Neural crest cell (in vitro differentiated cells): ENCODE data around the gene RTN4IP1. TPM values are rescaled to one million over a fixed set of nuclear protein-coding genes. Genes with fewer than 3 reads are reported as not detected.

ENCODE experiments used
- DNase-seq: peaks from one replicate; pipeline ENCODE4 v3.0.0; 2021; ENCODE audit warnings: low read depth, mixed read lengths, low spot score
- H3K27ac Mint-ChIP-seq: one replicate; pipeline ENCODE4 v1.8.0; 2021; ENCODE audit warnings: mild to moderate bottlenecking, mixed read lengths; ENCODE audit not compliant: unreplicated experiment
- H3K27me3 Mint-ChIP-seq: 2 replicates; pipeline ENCODE4 v1.8.0; 2021; ENCODE audit warnings: low read depth, mild to moderate bottlenecking, mixed read lengths
- H3K36me3 Mint-ChIP-seq: 2 replicates; pipeline ENCODE4 v1.8.0; 2021; ENCODE audit warnings: low read depth, mild to moderate bottlenecking, mixed read lengths
- H3K4me1 Mint-ChIP-seq: 2 replicates; pipeline ENCODE4 v1.8.0; 2021; ENCODE audit warnings: mixed read lengths
- H3K4me3 Mint-ChIP-seq: one replicate; pipeline ENCODE4 v1.8.0; 2021; ENCODE audit warnings: mild to moderate bottlenecking, mixed read lengths
- H3K9me3 Mint-ChIP-seq: 2 replicates; pipeline ENCODE4 v1.8.0; 2021; ENCODE audit warnings: mixed read lengths
- CTCF ChIP-seq: fragments of 200-600 bp; sonication (generic); conservative IDR thresholded peaks from 2 replicates; pipeline ENCODE4 v1.5.0; 2021; ENCODE audit warnings: antibody characterized with exemption, mild to moderate bottlenecking
- total RNA-seq: library from RNA; stranded (reverse); gene quantifications from 2 replicates; pipeline ENCODE4 v1.2.1, GENCODE V29; 2021

The RTN4IP1 gene
- total RNA-seq, 1 donor from 2014 or later: 9.1 TPM

DNA sequence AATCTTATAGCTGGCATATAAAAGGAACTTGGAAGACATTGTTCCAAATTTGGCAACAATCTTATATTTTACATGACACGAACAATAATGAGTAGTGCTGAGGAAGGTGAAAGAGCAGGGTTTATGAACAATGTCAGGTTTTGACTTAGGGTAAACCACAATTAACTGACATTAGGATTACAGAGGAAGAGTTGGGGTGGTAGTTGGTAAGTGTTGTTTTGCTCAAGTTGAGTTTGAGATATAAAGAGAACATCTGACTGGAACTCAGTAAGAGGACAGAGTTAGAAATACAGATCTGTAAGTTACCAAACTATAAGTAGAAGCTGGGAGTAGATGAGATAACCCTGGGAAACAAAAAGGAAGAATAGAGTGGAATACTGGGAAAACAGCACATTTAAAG is 15.1 kb downstream of the RTN4IP1 start:
- Mint-ChIP-seq H3K9me3 (no peaks in the 10 kb centered on the region), H3K4me1 (no peaks in the 10 kb centered on the region), H3K36me3 (peaks cover 6% of the 10 kb centered on the region), H3K27me3 (no peaks in the 10 kb centered on the region), H3K27ac (no peak overlapping the region), H3K4me3 (no peak overlapping the region)
- no peak for DNase-seq
- no peak for TF ChIP-seq CTCF

DNA sequence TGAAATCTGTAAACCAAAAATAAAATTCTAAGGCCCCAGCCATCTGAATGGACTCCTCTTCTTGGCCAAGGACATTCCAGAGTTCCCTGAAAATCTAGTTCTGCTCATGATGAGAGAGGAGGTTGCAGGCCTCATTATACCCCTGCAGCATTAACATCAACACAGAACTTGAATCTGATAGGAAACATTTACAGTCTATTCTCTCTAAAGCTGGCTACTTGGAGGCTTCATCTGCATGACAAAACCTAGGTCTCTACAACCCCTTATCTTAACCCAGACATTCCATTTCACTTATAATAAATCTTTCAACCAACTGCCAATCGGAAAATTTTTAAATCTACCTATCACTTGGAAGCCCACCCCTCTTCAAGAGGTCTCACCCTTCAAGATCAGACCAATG is 15.7 kb downstream of the RTN4IP1 start:
- no peak for DNase-seq
- H3K36me3 Mint-ChIP-seq: peaks cover 9% of the 10 kb centered on the region
- no peaks in the 10 kb centered on the region for H3K9me3 Mint-ChIP-seq
- no peaks in the 10 kb centered on the region for H3K4me1 Mint-ChIP-seq
- no peaks in the 10 kb centered on the region for H3K27me3 Mint-ChIP-seq
- no peak overlapping the region for H3K27ac Mint-ChIP-seq
- H3K4me3 Mint-ChIP-seq: no peak overlapping the region
- TF ChIP-seq CTCF: no peak

GRCh38 chr6:106612671-106613416 is 16.5 kb downstream of the RTN4IP1 start:
- TF ChIP-seq CTCF: no peak
- Mint-ChIP-seq H3K36me3 (peaks cover 8% of the 10 kb centered on the region), H3K27ac (no peak overlapping the region), H3K27me3 (no peaks in the 10 kb centered on the region), H3K4me1 (no peaks in the 10 kb centered on the region), H3K9me3 (no peaks in the 10 kb centered on the region), H3K4me3 (no peak overlapping the region)
- no peak for DNase-seq

GRCh38 chr6:106611030-106611429 is 18.3 kb downstream of the RTN4IP1 start:
- H3K4me3 Mint-ChIP-seq: no peak overlapping the region
- no peaks in the 10 kb centered on the region for H3K27me3 Mint-ChIP-seq
- H3K36me3 Mint-ChIP-seq: peaks cover 8% of the 10 kb centered on the region
- no peaks in the 10 kb centered on the region for H3K4me1 Mint-ChIP-seq
- no peak for DNase-seq
- TF ChIP-seq CTCF: no peak
- no peaks in the 10 kb centered on the region for H3K9me3 Mint-ChIP-seq
- H3K27ac Mint-ChIP-seq: no peak overlapping the region

DNA sequence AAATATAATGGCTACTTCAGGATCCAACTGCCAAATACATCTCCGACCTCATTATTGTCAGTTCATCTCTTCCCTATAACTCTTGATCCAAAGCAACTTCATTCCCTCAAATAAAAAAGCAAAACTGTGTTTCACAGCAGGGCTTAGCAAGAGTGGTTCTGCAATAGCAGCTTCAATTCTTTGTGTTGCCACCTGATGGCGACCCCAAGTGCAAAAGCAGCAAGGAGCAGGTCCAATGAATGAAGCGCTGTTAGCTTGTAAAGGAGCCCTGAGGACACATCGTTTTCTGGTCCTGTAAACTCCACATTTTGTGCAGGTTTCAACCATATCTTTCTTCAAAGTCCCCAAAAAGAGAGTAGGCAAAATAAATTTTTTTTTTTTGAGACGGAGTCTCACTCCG is 19.6 kb downstream of the RTN4IP1 start:
- H3K27ac Mint-ChIP-seq: no peak overlapping the region
- no peaks in the 10 kb centered on the region for H3K27me3 Mint-ChIP-seq
- peaks cover 10% of the 10 kb centered on the region for H3K36me3 Mint-ChIP-seq
- no peaks in the 10 kb centered on the region for H3K9me3 Mint-ChIP-seq
- no peak for DNase-seq
- peak; percentile 51 for TF ChIP-seq CTCF
- no peaks in the 10 kb centered on the region for H3K4me1 Mint-ChIP-seq
- H3K4me3 Mint-ChIP-seq: no peak overlapping the region
